Kidney (tissue), 14 donors: ENCODE results near the gene OR51B5. TPM values are rescaled to one million over a fixed set of nuclear protein-coding genes. Genes with fewer than 3 reads are reported as not detected.
"Not testable (repeated sequence)": the region's sequence is repeated elsewhere in the genome, so short reads cannot be mapped to it uniquely, and the experiment has no call there.

Experiments used
- DNase-seq, 5 donors: peaks; one replicate each; pipeline ENCODE4 v3.0.0-alpha.2; 2013 to 2020
- FAIRE-seq: peaks from 2 replicates; lab custom pipeline; 2012; peaks lifted over from hg19 to GRCh38; lab: Jason Lieb, UNC
- H3K27ac ChIP-seq, 2 donors: one replicate each; pipeline ENCODE4 v1.7.0; 2013; ENCODE audit warnings: low read depth in 2 of 2, low read length in 2 of 2, inconsistent platforms in 1 of 2
- H3K27me3 ChIP-seq: one replicate; pipeline ENCODE4 v1.7.1; 2013; ENCODE audit warnings: low read length, inconsistent platforms; ENCODE audit not compliant: control insufficient read depth, insufficient read depth
- H3K36me3 ChIP-seq, 3 donors: one replicate each; pipeline versions ENCODE4 v1.7.0 to v1.7.1; 2013; ENCODE audit warnings: low read length in 3 of 3, control low read depth in 1 of 3, inconsistent platforms in 1 of 3; ENCODE audit not compliant: insufficient read depth in 3 of 3, control insufficient read depth in 2 of 3
- H3K4me1 ChIP-seq, 3 donors: one replicate each; pipeline versions ENCODE4 v1.7.0 to v1.7.1; 2013; ENCODE audit warnings: low read length in 3 of 3, inconsistent platforms in 1 of 3, low read depth in 1 of 3; ENCODE audit not compliant: control insufficient read depth in 2 of 3, insufficient read depth in 2 of 3
- H3K4me3 ChIP-seq, 3 donors: one replicate each; pipeline versions ENCODE4 v1.7.0 to v1.8.1; 2013; ENCODE audit warnings: low read length in 3 of 3, control low read depth in 1 of 3, inconsistent platforms in 1 of 3
- H3K9ac ChIP-seq, 3 donors: one replicate each; pipeline versions ENCODE4 v1.7.0 to v1.7.1; 2013; ENCODE audit warnings: low read length in 3 of 3, control low read depth in 1 of 3, inconsistent platforms in 1 of 3
- H3K9me3 ChIP-seq, 3 donors: one replicate each; pipeline versions ENCODE4 v1.7.0 to v1.7.1; 2013; ENCODE audit warnings: low read length in 3 of 3, control low read depth in 1 of 3, inconsistent platforms in 1 of 3; ENCODE audit not compliant: control insufficient read depth in 2 of 3, insufficient read depth in 1 of 3
- CTCF ChIP-seq: IDR thresholded peaks from 3 replicates; pipeline ENCODE4 v1.5.1; 2012; ENCODE audit warnings: mild to moderate bottlenecking, moderate library complexity, borderline replicate concordance; ENCODE audit not compliant: insufficient read depth; ENCODE audit errors: extremely low read depth
- intact Hi-C: fragments of 100-400 bp; cut with DNase I; formaldehyde crosslinking; loops from one replicate; pipeline ENCODE4 v1.11.1; 2022
- polyA plus RNA-seq: library from polyadenylated mRNA; stranded (reverse); fragments of 350-450 nt; fragmentation: Illumina TruSeq; extraction: RNeasy Lipid Tissue Mini Kit (QIAGEN cat#74804); gene quantifications from one replicate; pipeline ENCODE4 v1.2.3, GENCODE V29; 2014; ENCODE audit warnings: low read depth, low replicate concordance; ENCODE audit not compliant: insufficient read depth
- total RNA-seq: library from RNA; stranded (reverse); fragmentation: NEBNext Ultra II Directional; extraction: Animal tissue kit (Norgen Biotek cat#: 25700); gene quantifications from one replicate; pipeline ENCODE4 v1.2.1, GENCODE V29; 2021
- donor health status: control.
- donor health status: control.
- donor health status: control.
- donor health status: control.
- donor health status: control.
- donor health status: DM: yes; HTN: yes; CAD: no.
- donor health status: Normal renal cell carcinoma (clear cell type).

OR51B5 gene
- total and polyA plus RNA-seq, 2 donors from 2014 or later = not detected

GRCh38 chr11:5368502-5369043, 25.2 kb upstream of the OR51B5 start:
- H3K4me3 ChIP-seq = no peak overlapping the region
- no peak overlapping the region for H3K27ac ChIP-seq
- DNase-seq (no peak), FAIRE-seq (no peak)
- no peaks in the 10 kb centered on the region for H3K36me3 ChIP-seq
- H3K4me1 ChIP-seq = no peaks in the 10 kb centered on the region
- peaks cover 0 to 3% (median 0%) of the 10 kb centered on the region in 3 donors for H3K9me3 ChIP-seq
- H3K27me3 ChIP-seq = no peaks in the 10 kb centered on the region
- TF ChIP-seq CTCF = no peak
- intact Hi-C loops = no loop called here
- H3K9ac ChIP-seq = no peak overlapping the region

GRCh38 chr11:5367448-5368074, 24.2 kb upstream of the OR51B5 start:
- H3K27ac ChIP-seq = no peak overlapping the region
- H3K9ac ChIP-seq = no peak overlapping the region
- no peaks in the 10 kb centered on the region for H3K27me3 ChIP-seq
- H3K36me3 ChIP-seq = no peaks in the 10 kb centered on the region
- intact Hi-C loops = no loop called here
- no peak for TF ChIP-seq CTCF
- no peaks in the 10 kb centered on the region for H3K4me1 ChIP-seq
- DNase-seq (no peak), FAIRE-seq (no peak)
- H3K9me3 ChIP-seq = no peaks in the 10 kb centered on the region
- no peak overlapping the region for H3K4me3 ChIP-seq

- intact Hi-C loops = no loop called here
- no peak overlapping the region for H3K27ac ChIP-seq
- H3K9me3 ChIP-seq = no peaks in the 10 kb centered on the region
- no peaks in the 10 kb centered on the region for H3K4me1 ChIP-seq
- no peaks in the 10 kb centered on the region for H3K27me3 ChIP-seq
- H3K36me3 ChIP-seq = no peaks in the 10 kb centered on the region
- H3K4me3 ChIP-seq = no peak overlapping the region
- no peak overlapping the region for H3K9ac ChIP-seq
- TF ChIP-seq CTCF = no peak
- DNase-seq (no peak), FAIRE-seq (no peak)
These were observed 23.5 kb upstream of the OR51B5 start for GRCh38 chr11:5366856-5367255.

GRCh38 chr11:5366365-5366764, 23.0 kb upstream of the OR51B5 start:
- intact Hi-C loops, H3K9me3 ChIP-seq, DNase-seq, H3K36me3 ChIP-seq, H3K4me3 ChIP-seq, H3K4me1 ChIP-seq, H3K9ac ChIP-seq, H3K27ac ChIP-seq, H3K27me3 ChIP-seq, FAIRE-seq: not testable (repeated sequence)
